ENCODE results near the gene STX3.
"Not testable (repeated sequence)": the region's sequence is repeated elsewhere in the genome, so short reads cannot be mapped to it uniquely, and the experiment has no call there.

STX3 gene

DNA sequence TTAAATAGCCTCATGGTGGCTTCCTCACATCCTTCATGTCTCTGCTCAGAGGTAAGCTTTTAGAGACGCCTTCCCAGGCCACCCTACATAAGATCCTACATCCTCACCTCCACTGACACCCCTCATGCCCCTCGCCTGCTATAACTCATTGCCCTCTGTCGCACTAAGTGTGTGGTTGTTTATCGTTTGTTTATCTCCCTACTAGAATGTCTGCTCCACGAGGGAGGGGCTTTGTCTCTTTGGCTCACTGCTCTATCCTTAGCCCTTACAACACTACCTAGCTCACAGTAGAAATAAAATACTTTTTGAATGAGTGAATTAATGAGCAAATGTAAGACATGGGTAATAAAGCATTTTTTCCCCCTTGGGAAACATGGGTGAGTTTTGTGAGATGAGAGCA lies 91.4 kb downstream of the STX3 start:
- Histone ChIP-seq H2AFZ (ENCODE audit: low read length) (no peak overlapping the region), H3K9me3 (ENCODE audit: insufficient read depth, low read depth, low read length) (no peaks in the 10 kb centered on the region), H4K20me1 (ENCODE audit: insufficient read depth, low read length, poor library complexity, severe bottlenecking) (no peaks in the 10 kb centered on the region), H3K4me3 (ENCODE audit: low read length, poor library complexity, severe bottlenecking) (no peak overlapping the region), H3K36me3 (ENCODE audit: insufficient read depth, low read length) (no peaks in the 10 kb centered on the region), H3K27me3 (ENCODE audit: insufficient read depth, low read length, poor library complexity, severe bottlenecking) (no peaks in the 10 kb centered on the region), H3K79me2 (ENCODE audit: insufficient read depth, low read length) (no peaks in the 10 kb centered on the region), H3K9ac (ENCODE audit: low read depth, low read length, poor library complexity, severe bottlenecking) (no peak overlapping the region), H3K4me1 (ENCODE audit: insufficient read depth, low read length, poor library complexity, severe bottlenecking) (no peaks in the 10 kb centered on the region), H3F3A (ENCODE audit: low read depth) (no peaks in the 10 kb centered on the region), H3K9me2 (replicated peaks; ENCODE audit: low read depth, low read length) (no peaks in the 10 kb centered on the region), H3K4me2 (ENCODE audit: low read depth, low read length, poor library complexity, severe bottlenecking) (no peak overlapping the region)
- no peak for TF ChIP-seq EZH2phosphoT487 (IDR thresholded peaks at IDR 0.05; ENCODE audit: borderline replicate concordance)
- TF ChIP-seq, protein P1, sequence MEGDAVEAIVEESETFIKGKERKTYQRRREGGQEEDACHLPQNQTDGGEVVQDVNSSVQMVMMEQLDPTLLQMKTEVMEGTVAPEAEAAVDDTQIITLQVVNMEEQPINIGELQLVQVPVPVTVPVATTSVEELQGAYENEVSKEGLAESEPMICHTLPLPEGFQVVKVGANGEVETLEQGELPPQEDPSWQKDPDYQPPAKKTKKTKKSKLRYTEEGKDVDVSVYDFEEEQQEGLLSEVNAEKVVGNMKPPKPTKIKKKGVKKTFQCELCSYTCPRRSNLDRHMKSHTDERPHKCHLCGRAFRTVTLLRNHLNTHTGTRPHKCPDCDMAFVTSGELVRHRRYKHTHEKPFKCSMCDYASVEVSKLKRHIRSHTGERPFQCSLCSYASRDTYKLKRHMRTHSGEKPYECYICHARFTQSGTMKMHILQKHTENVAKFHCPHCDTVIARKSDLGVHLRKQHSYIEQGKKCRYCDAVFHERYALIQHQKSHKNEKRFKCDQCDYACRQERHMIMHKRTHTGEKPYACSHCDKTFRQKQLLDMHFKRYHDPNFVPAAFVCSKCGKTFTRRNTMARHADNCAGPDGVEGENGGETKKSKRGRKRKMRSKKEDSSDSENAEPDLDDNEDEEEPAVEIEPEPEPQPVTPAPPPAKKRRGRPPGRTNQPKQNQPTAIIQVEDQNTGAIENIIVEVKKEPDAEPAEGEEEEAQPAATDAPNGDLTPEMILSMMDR (conservative IDR thresholded peaks at IDR 0.05; ENCODE audit: low read length): no peak

DNA sequence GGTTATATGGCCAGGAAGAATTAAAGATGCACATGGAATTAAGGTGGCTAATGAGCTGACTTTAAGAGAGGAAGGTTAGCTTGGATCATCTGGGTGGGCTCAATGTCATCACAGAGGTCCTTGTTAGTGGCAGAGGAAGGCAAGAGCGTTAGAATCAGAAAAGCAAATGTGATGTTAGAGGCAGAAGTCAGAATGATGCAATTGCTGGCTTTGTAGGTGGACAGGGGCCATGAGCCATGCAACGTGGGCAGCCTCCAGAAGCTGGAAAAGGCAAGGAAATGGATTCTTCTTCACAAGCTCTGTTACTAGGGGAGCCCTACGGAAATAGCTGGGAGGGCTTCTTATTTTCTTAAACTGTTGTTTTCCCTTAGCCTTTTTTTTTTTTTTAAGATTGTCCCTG lies 92.5 kb downstream of the STX3 start:
- no peaks in the 10 kb centered on the region for H3K27me3 ChIP-seq (ENCODE audit: insufficient read depth, low read length, poor library complexity, severe bottlenecking)

DNA sequence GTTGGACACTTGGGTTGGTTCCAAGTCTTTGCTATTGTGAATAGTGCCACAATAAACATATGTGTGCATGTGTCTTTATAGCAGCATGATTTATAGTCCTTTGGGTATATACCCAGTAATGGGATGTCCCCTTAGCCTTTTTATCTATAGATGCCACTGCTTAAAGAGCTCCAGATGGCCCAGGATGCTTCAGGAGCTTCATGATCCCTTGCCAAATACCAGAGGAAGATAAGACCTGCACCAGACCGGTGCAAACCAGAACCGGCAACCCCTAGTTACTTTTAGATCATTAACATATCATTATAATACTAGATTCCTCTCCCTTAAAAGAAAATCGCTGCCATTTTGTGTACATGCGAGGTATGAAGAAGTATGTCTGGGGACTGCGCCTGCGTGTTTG lies 93.3 kb downstream of the STX3 start:
- not testable (repeated sequence) for H3K9ac ChIP-seq (ENCODE audit: low read depth, low read length, poor library complexity, severe bottlenecking); H4K20me1 ChIP-seq (ENCODE audit: insufficient read depth, low read length, poor library complexity, severe bottlenecking); H3K4me3 ChIP-seq (ENCODE audit: low read length, poor library complexity, severe bottlenecking); H3K9me3 ChIP-seq (ENCODE audit: insufficient read depth, low read depth, low read length); H3K79me2 ChIP-seq (ENCODE audit: insufficient read depth, low read length); H3K9me2 ChIP-seq (replicated peaks; ENCODE audit: low read depth, low read length); H3K36me3 ChIP-seq (ENCODE audit: insufficient read depth, low read length); H2AFZ ChIP-seq (ENCODE audit: low read length); H3K4me2 ChIP-seq (ENCODE audit: low read depth, low read length, poor library complexity, severe bottlenecking); H3F3A ChIP-seq (ENCODE audit: low read depth); H3K27me3 ChIP-seq (ENCODE audit: insufficient read depth, low read length, poor library complexity, severe bottlenecking); H3K4me1 ChIP-seq (ENCODE audit: insufficient read depth, low read length, poor library complexity, severe bottlenecking)

More for the DNA sequence above, 92.5 kb downstream of the STX3 start:
- Histone ChIP-seq H2AFZ (ENCODE audit: low read length) (no peak overlapping the region), H3K9ac (ENCODE audit: low read depth, low read length, poor library complexity, severe bottlenecking) (no peak overlapping the region), H3K4me1 (ENCODE audit: insufficient read depth, low read length, poor library complexity, severe bottlenecking) (peaks cover 4% of the 10 kb centered on the region), H3K79me2 (ENCODE audit: insufficient read depth, low read length) (no peaks in the 10 kb centered on the region), H3K9me2 (replicated peaks; ENCODE audit: low read depth, low read length) (no peaks in the 10 kb centered on the region), H3K9me3 (ENCODE audit: insufficient read depth, low read depth, low read length) (no peaks in the 10 kb centered on the region), H3K4me2 (ENCODE audit: low read depth, low read length, poor library complexity, severe bottlenecking) (no peak overlapping the region), H3K36me3 (ENCODE audit: insufficient read depth, low read length) (no peaks in the 10 kb centered on the region), H3F3A (ENCODE audit: low read depth) (no peaks in the 10 kb centered on the region), H4K20me1 (ENCODE audit: insufficient read depth, low read length, poor library complexity, severe bottlenecking) (no peaks in the 10 kb centered on the region), H3K4me3 (ENCODE audit: low read length, poor library complexity, severe bottlenecking) (no peak overlapping the region)
- TF ChIP-seq, protein P1 (conservative IDR thresholded peaks at IDR 0.05; ENCODE audit: low read length): no peak
- no peak for TF ChIP-seq EZH2phosphoT487 (IDR thresholded peaks at IDR 0.05; ENCODE audit: borderline replicate concordance)

GRCh38 chr11:59849129-59849528 lies 94.0 kb downstream of the STX3 start:
- TF ChIP-seq, protein P1 (conservative IDR thresholded peaks at IDR 0.05; ENCODE audit: low read length): no peak
- no peak for TF ChIP-seq EZH2phosphoT487 (IDR thresholded peaks at IDR 0.05; ENCODE audit: borderline replicate concordance)
- no peaks in the 10 kb centered on the region for H3K27me3 ChIP-seq (ENCODE audit: insufficient read depth, low read length, poor library complexity, severe bottlenecking)
- H3K9me3 ChIP-seq (ENCODE audit: insufficient read depth, low read depth, low read length): no peaks in the 10 kb centered on the region
- H3K9me2 ChIP-seq (replicated peaks; ENCODE audit: low read depth, low read length): no peaks in the 10 kb centered on the region
- no peak overlapping the region for H3K4me2 ChIP-seq (ENCODE audit: low read depth, low read length, poor library complexity, severe bottlenecking)
- no peaks in the 10 kb centered on the region for H3K79me2 ChIP-seq (ENCODE audit: insufficient read depth, low read length)
- H4K20me1 ChIP-seq (ENCODE audit: insufficient read depth, low read length, poor library complexity, severe bottlenecking): no peaks in the 10 kb centered on the region
- no peak overlapping the region for H3K4me3 ChIP-seq (ENCODE audit: low read length, poor library complexity, severe bottlenecking)
- no peaks in the 10 kb centered on the region for H3K36me3 ChIP-seq (ENCODE audit: insufficient read depth, low read length)
- no peak overlapping the region for H3K9ac ChIP-seq (ENCODE audit: low read depth, low read length, poor library complexity, severe bottlenecking)
- H3K4me1 ChIP-seq (ENCODE audit: insufficient read depth, low read length, poor library complexity, severe bottlenecking): peaks cover 4% of the 10 kb centered on the region
- no peaks in the 10 kb centered on the region for H3F3A ChIP-seq (ENCODE audit: low read depth)
- H2AFZ ChIP-seq (ENCODE audit: low read length): no peak overlapping the region

- H3K9me3 ChIP-seq (ENCODE audit: insufficient read depth, low read depth, low read length); H3K27me3 ChIP-seq (ENCODE audit: insufficient read depth, low read length, poor library complexity, severe bottlenecking); H3K9me2 ChIP-seq (replicated peaks; ENCODE audit: low read depth, low read length); H3K4me3 ChIP-seq (ENCODE audit: low read length, poor library complexity, severe bottlenecking); H3K9ac ChIP-seq (ENCODE audit: low read depth, low read length, poor library complexity, severe bottlenecking); H3K4me2 ChIP-seq (ENCODE audit: low read depth, low read length, poor library complexity, severe bottlenecking); H3F3A ChIP-seq (ENCODE audit: low read depth); H2AFZ ChIP-seq (ENCODE audit: low read length); H3K79me2 ChIP-seq (ENCODE audit: insufficient read depth, low read length); H4K20me1 ChIP-seq (ENCODE audit: insufficient read depth, low read length, poor library complexity, severe bottlenecking); H3K36me3 ChIP-seq (ENCODE audit: insufficient read depth, low read length); H3K4me1 ChIP-seq (ENCODE audit: insufficient read depth, low read length, poor library complexity, severe bottlenecking): not testable (repeated sequence)
Observed at GRCh38 chr11:59849551-59849950, 94.4 kb downstream of the STX3 start.
